HEK293 (cell line): Measurements from ENCODE around the gene SACS.

Experiments used
- CTCF ChIA-PET: fragments of 350-600 bp; formaldehyde crosslinking; extraction: SDS; loops from one replicate; lab custom pipeline; 2021; ENCODE audit warnings: antibody characterized with exemption; lab: Yijun Ruan, JAX
- POLR2A ChIA-PET: fragments of 300-600 bp; formaldehyde crosslinking; extraction: SDS; loops from one replicate; lab custom pipeline; 2020; ENCODE audit warnings: antibody characterized with exemption, inconsistent platforms; lab: Yijun Ruan, JAX
- H3K27ac ChIP-seq: fragments of 200-500 bp; sonication (Bioruptor generic); 2 replicates; pipeline ENCODE4 v1.5.1; 2014; ENCODE audit warnings: low read depth, low read length, control low read depth, inconsistent platforms; ENCODE audit errors: extremely low read depth
- H3K36me3 ChIP-seq, 2 experiments: fragments of 200-500 bp in 1 of 2; sonication (Bioruptor generic) in 1 of 2; 1 replicate in 1 of 2; 2 replicates in 1 of 2; pipeline ENCODE4 v1.5.1; 2014 to 2017; ENCODE audit warnings: inconsistent platforms in 2 of 2, low read length in 2 of 2; ENCODE audit not compliant: control insufficient read depth in 2 of 2, insufficient read depth in 1 of 2
- H3K4me1 ChIP-seq: fragments of 200-500 bp; sonication (Bioruptor generic); 2 replicates; pipeline ENCODE4 v1.5.1; 2014; ENCODE audit warnings: mild to moderate bottlenecking, low read length, inconsistent platforms; ENCODE audit not compliant: control insufficient read depth, insufficient read depth
- H3K4me3 ChIP-seq: 2 replicates; pipeline ENCODE4 v1.5.1; 2011; ENCODE audit warnings: low read depth, mild to moderate bottlenecking, control low read depth, low read length, moderate library complexity
- H3K9me3 ChIP-seq: fragments of 200-500 bp; sonication (Bioruptor generic); 2 replicates; pipeline ENCODE4 v1.5.1; 2014; ENCODE audit warnings: low read depth, low read length, inconsistent platforms; ENCODE audit not compliant: control insufficient read depth, insufficient read depth
- GLIS1 ChIP-seq: fragments of 450-650 bp; formaldehyde crosslinking; IDR thresholded peaks from 2 replicates; pipeline ENCODE4 v1.5.1; 2016; ENCODE audit warnings: missing biosample characterization, missing genetic modification characterization
- GLIS2 ChIP-seq: fragments of 450-650 bp; formaldehyde crosslinking; IDR thresholded peaks from 2 replicates; pipeline ENCODE4 v1.5.1; 2016; ENCODE audit warnings: missing biosample characterization, missing genetic modification characterization
- SP7 ChIP-seq: fragments of 450-650 bp; formaldehyde crosslinking; IDR thresholded peaks from 2 replicates; pipeline ENCODE4 v1.5.1; 2016; ENCODE audit warnings: missing biosample characterization, missing genetic modification characterization
- ZBTB17 ChIP-seq: fragments of 450-650 bp; formaldehyde crosslinking; IDR thresholded peaks from 2 replicates; pipeline ENCODE4 v1.5.1; 2016; ENCODE audit warnings: missing biosample characterization, missing genetic modification characterization
- ZFP37 ChIP-seq: fragments of 450-650 bp; formaldehyde crosslinking; IDR thresholded peaks from 2 replicates; pipeline ENCODE4 v1.5.1; 2016; ENCODE audit warnings: missing biosample characterization, missing genetic modification characterization
- ZNF114 ChIP-seq: fragments of 450-650 bp; formaldehyde crosslinking; IDR thresholded peaks from 2 replicates; pipeline ENCODE4 v1.5.0; 2017; ENCODE audit warnings: missing biosample characterization, missing genetic modification characterization
- ZNF174 ChIP-seq: fragments of 450-650 bp; formaldehyde crosslinking; IDR thresholded peaks from 2 replicates; pipeline ENCODE4 v1.5.0; 2017; ENCODE audit warnings: missing biosample characterization, mild to moderate bottlenecking, missing genetic modification characterization
- ZNF175 ChIP-seq: fragments of 450-650 bp; formaldehyde crosslinking; IDR thresholded peaks from 2 replicates; pipeline ENCODE4 v1.5.1; 2016; ENCODE audit warnings: missing biosample characterization, missing genetic modification characterization
- ZNF214 ChIP-seq: fragments of 450-650 bp; formaldehyde crosslinking; IDR thresholded peaks from 2 replicates; pipeline ENCODE4 v1.5.1; 2017; ENCODE audit warnings: missing biosample characterization, mild to moderate bottlenecking, missing genetic modification characterization, borderline replicate concordance
- ZNF221 ChIP-seq: fragments of 450-650 bp; formaldehyde crosslinking; IDR thresholded peaks from 2 replicates; pipeline ENCODE4 v1.5.1; 2017; ENCODE audit warnings: missing biosample characterization, missing genetic modification characterization, borderline replicate concordance
- ZNF239 ChIP-seq: fragments of 450-650 bp; formaldehyde crosslinking; IDR thresholded peaks from 2 replicates; pipeline ENCODE4 v1.5.1; 2016; ENCODE audit warnings: missing biosample characterization, missing genetic modification characterization
- ZNF24 ChIP-seq: fragments of 450-650 bp; formaldehyde crosslinking; IDR thresholded peaks from 2 replicates; pipeline ENCODE4 v1.5.1; 2016; ENCODE audit warnings: missing biosample characterization, missing genetic modification characterization
- ZNF266 ChIP-seq: fragments of 450-650 bp; formaldehyde crosslinking; IDR thresholded peaks from 2 replicates; pipeline ENCODE4 v1.5.1; 2016; ENCODE audit warnings: missing biosample characterization, missing genetic modification characterization, low read depth
- ZNF664 ChIP-seq: fragments of 450-650 bp; formaldehyde crosslinking; IDR thresholded peaks from 2 replicates; pipeline ENCODE4 v1.5.1; 2016; ENCODE audit warnings: missing biosample characterization, missing genetic modification characterization
- ZNF843 ChIP-seq: fragments of 450-650 bp; formaldehyde crosslinking; IDR thresholded peaks from 2 replicates; pipeline ENCODE4 v1.5.1; 2016; ENCODE audit warnings: missing biosample characterization, missing genetic modification characterization
- TF ChIP-seq, protein P1 (sequence below): IDR thresholded peaks from 2 replicates; pipeline ENCODE4 v1.6.1; 2011; ENCODE audit warnings: mild to moderate bottlenecking, low read depth, low read length, borderline replicate concordance
- TF ChIP-seq, protein P2 (sequence below): fragments of 450-650 bp; formaldehyde crosslinking; IDR thresholded peaks from 2 replicates; pipeline ENCODE4 v1.5.1; 2016; ENCODE audit warnings: missing biosample characterization, missing genetic modification characterization
- TF ChIP-seq, protein P3 (sequence below): fragments of 450-650 bp; formaldehyde crosslinking; IDR thresholded peaks from 2 replicates; pipeline ENCODE4 v1.5.1; 2016; ENCODE audit warnings: missing biosample characterization, missing genetic modification characterization, borderline replicate concordance
- TF ChIP-seq, protein P4 (sequence below): fragments of 450-650 bp; formaldehyde crosslinking; IDR thresholded peaks from 2 replicates; pipeline ENCODE4 v1.5.1; 2017; ENCODE audit warnings: missing biosample characterization, missing genetic modification characterization
- TF ChIP-seq, protein P5 (sequence below): fragments of 450-650 bp; formaldehyde crosslinking; IDR thresholded peaks from 2 replicates; pipeline ENCODE4 v1.5.1; 2016; ENCODE audit warnings: missing biosample characterization, missing genetic modification characterization, low read depth

The SACS gene

DNA sequence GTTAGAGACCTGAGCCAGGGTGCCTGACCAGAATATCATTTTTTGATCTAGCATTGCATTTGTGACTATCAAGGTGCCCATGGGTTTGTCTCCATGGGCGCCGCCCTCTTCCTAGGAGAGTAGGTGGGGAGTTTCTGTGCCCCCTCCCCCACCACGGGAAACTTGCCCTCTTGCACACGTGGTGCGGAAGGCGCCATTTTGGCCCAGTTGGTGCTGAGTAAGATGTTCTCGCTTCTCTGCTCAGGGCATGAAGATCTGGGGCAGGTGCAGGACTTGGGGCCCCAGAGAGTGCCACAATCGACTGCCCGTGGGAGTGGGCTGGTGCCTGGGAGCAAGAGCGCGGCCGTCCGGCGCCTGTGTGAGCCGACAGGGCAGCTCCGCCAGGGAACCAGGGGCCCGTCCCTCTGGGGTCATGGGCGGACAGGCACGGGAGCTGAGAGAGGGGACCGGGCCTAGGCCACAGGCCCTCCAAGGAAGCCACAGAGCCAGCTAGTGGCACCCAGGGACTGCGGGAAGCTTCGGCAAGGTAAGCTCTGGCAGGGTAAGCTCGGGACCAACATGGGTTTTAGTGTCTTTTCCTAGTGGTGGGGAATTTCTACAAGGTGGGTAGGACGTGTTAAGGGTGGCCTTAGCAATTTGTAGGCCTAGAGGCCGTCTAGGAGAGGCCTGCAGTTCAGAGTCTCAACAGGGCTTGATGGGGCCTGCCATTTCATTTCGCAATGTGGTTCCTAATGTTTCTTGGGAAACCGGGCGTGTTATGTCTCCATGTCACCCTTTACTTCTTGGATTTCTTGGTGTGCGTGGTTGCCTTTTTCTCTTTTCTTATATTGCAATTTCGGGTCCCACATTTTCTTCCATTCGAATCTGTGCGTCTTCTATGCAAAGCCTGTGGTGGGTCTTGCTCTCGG lies 14.5 kb downstream of the SACS start (continued):
- TF ChIP-seq, protein P1, sequence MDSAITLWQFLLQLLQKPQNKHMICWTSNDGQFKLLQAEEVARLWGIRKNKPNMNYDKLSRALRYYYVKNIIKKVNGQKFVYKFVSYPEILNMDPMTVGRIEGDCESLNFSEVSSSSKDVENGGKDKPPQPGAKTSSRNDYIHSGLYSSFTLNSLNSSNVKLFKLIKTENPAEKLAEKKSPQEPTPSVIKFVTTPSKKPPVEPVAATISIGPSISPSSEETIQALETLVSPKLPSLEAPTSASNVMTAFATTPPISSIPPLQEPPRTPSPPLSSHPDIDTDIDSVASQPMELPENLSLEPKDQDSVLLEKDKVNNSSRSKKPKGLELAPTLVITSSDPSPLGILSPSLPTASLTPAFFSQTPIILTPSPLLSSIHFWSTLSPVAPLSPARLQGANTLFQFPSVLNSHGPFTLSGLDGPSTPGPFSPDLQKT = no peak
- TF ChIP-seq ZNF174 (tag by site-specific recombination) (no peak), ZBTB17 (tag by site-specific recombination) (no peak), ZNF266 (tag by site-specific recombination) (no peak), ZNF175 (no peak), ZNF221 (tag by site-specific recombination) (no peak), ZFP37 (tag by site-specific recombination) (no peak), GLIS1 (tag by site-specific recombination) (no peak)

DNA sequence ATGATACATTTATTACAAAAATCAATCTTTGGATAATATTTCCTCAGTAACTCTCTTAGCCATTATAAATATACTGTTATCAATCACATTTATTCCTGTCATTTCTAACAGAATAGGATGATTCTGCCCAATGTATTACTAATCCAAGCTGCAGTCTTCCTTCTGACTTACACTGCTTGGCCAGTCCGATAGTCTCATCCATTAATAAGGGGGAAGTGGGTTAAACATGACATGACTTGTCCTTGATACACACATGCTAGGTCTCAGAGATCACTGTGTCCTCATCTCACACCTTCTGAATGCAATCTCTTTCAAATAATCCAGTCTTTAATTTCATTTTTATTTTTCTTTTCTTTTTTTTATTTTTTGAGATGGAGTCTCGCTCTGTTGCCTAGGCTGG lies 18.8 kb downstream of the SACS start:
- Histone ChIP-seq H3K27ac (no peak overlapping the region), H3K4me1 (no peaks in the 10 kb centered on the region), H3K36me3 (no peaks in the 10 kb centered on the region), H3K9me3 (no peaks in the 10 kb centered on the region), H3K4me3 (no peak overlapping the region)
- ChIA-PET CTCF (no interaction called here), POLR2A (no interaction called here)
- no peak for TF ChIP-seq ZNF664 (tag by site-specific recombination)
- TF ChIP-seq ZNF843 (tag by site-specific recombination) = no peak
- TF ChIP-seq GLIS2 (tag by site-specific recombination) = no peak
- TF ChIP-seq, protein P2, sequence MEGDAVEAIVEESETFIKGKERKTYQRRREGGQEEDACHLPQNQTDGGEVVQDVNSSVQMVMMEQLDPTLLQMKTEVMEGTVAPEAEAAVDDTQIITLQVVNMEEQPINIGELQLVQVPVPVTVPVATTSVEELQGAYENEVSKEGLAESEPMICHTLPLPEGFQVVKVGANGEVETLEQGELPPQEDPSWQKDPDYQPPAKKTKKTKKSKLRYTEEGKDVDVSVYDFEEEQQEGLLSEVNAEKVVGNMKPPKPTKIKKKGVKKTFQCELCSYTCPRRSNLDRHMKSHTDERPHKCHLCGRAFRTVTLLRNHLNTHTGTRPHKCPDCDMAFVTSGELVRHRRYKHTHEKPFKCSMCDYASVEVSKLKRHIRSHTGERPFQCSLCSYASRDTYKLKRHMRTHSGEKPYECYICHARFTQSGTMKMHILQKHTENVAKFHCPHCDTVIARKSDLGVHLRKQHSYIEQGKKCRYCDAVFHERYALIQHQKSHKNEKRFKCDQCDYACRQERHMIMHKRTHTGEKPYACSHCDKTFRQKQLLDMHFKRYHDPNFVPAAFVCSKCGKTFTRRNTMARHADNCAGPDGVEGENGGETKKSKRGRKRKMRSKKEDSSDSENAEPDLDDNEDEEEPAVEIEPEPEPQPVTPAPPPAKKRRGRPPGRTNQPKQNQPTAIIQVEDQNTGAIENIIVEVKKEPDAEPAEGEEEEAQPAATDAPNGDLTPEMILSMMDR (tag by site-specific recombination) = no peak

- Histone ChIP-seq H3K4me3 (no peak overlapping the region), H3K36me3 (no peaks in the 10 kb centered on the region)
- POLR2A ChIA-PET = no interaction called here
- TF ChIP-seq, protein P3, sequence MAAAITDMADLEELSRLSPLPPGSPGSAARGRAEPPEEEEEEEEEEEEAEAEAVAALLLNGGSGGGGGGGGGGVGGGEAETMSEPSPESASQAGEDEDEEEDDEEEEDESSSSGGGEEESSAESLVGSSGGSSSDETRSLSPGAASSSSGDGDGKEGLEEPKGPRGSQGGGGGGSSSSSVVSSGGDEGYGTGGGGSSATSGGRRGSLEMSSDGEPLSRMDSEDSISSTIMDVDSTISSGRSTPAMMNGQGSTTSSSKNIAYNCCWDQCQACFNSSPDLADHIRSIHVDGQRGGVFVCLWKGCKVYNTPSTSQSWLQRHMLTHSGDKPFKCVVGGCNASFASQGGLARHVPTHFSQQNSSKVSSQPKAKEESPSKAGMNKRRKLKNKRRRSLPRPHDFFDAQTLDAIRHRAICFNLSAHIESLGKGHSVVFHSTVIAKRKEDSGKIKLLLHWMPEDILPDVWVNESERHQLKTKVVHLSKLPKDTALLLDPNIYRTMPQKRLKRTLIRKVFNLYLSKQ = no peak
- TF ChIP-seq ZNF214 (tag by site-specific recombination) (no peak), ZNF174 (tag by site-specific recombination) (no peak), ZNF24 (tag by site-specific recombination) (no peak)
- TF ChIP-seq, all 188 proteins: peak for 0
- H3K9me3 ChIP-seq = no peaks in the 10 kb centered on the region
- H3K4me1 ChIP-seq = no peaks in the 10 kb centered on the region
- CTCF ChIA-PET = no interaction called here
- no peak overlapping the region for H3K27ac ChIP-seq
Measured at GRCh38 chr13:23411706-23412105, 21.8 kb downstream of the SACS start.

- no peaks in the 10 kb centered on the region for H3K36me3 ChIP-seq
- CTCF ChIA-PET = no interaction called here
- TF ChIP-seq, protein P4, sequence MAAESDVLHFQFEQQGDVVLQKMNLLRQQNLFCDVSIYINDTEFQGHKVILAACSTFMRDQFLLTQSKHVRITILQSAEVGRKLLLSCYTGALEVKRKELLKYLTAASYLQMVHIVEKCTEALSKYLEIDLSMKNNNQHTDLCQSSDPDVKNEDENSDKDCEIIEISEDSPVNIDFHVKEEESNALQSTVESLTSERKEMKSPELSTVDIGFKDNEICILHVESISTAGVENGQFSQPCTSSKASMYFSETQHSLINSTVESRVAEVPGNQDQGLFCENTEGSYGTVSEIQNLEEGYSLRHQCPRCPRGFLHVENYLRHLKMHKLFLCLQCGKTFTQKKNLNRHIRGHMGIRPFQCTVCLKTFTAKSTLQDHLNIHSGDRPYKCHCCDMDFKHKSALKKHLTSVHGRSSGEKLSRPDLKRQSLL (tag by site-specific recombination) = no peak
- TF ChIP-seq, protein P5, sequence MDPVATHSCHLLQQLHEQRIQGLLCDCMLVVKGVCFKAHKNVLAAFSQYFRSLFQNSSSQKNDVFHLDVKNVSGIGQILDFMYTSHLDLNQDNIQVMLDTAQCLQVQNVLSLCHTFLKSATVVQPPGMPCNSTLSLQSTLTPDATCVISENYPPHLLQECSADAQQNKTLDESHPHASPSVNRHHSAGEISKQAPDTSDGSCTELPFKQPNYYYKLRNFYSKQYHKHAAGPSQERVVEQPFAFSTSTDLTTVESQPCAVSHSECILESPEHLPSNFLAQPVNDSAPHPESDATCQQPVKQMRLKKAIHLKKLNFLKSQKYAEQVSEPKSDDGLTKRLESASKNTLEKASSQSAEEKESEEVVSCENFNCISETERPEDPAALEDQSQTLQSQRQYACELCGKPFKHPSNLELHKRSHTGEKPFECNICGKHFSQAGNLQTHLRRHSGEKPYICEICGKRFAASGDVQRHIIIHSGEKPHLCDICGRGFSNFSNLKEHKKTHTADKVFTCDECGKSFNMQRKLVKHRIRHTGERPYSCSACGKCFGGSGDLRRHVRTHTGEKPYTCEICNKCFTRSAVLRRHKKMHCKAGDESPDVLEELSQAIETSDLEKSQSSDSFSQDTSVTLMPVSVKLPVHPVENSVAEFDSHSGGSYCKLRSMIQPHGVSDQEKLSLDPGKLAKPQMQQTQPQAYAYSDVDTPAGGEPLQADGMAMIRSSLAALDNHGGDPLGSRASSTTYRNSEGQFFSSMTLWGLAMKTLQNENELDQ (tag by site-specific recombination) = no peak
- TF ChIP-seq ZNF239 (tag by site-specific recombination) = no peak
- no peak for TF ChIP-seq SP7 (tag by site-specific recombination)
- TF ChIP-seq ZNF114 (tag by site-specific recombination) = no peak
Measured at GRCh38 chr13:23411220-23411619, 22.3 kb downstream of the SACS start.

More at GRCh38 chr13:23411220-23411619, 22.3 kb downstream of the SACS start:
- no peaks in the 10 kb centered on the region for H3K4me1 ChIP-seq
- no peak overlapping the region for H3K4me3 ChIP-seq
- H3K9me3 ChIP-seq = no peaks in the 10 kb centered on the region
- H3K27ac ChIP-seq = no peak overlapping the region
- POLR2A ChIA-PET = no interaction called here
